Astrocyte (in vitro differentiated cells and primary cell): ENCODE data around the gene MYZAP.
A peak's percentile ranks its signal among the peaks of the same experiment; 100 is the strongest.

Experiments used
- EZH2 ChIP-seq: IDR thresholded peaks from 2 replicates; pipeline ENCODE4 v1.6.1; 2012; ENCODE audit warnings: mild to moderate bottlenecking, low read length, inconsistent platforms; ENCODE audit not compliant: insufficient read depth
- TF ChIP-seq, protein P1 (sequence below): IDR thresholded peaks from 2 replicates; pipeline ENCODE4 v1.5.1; 2011; ENCODE audit warnings: low read depth, mild to moderate bottlenecking, inconsistent platforms, low read length, moderate library complexity; ENCODE audit not compliant: insufficient read depth

DNA sequence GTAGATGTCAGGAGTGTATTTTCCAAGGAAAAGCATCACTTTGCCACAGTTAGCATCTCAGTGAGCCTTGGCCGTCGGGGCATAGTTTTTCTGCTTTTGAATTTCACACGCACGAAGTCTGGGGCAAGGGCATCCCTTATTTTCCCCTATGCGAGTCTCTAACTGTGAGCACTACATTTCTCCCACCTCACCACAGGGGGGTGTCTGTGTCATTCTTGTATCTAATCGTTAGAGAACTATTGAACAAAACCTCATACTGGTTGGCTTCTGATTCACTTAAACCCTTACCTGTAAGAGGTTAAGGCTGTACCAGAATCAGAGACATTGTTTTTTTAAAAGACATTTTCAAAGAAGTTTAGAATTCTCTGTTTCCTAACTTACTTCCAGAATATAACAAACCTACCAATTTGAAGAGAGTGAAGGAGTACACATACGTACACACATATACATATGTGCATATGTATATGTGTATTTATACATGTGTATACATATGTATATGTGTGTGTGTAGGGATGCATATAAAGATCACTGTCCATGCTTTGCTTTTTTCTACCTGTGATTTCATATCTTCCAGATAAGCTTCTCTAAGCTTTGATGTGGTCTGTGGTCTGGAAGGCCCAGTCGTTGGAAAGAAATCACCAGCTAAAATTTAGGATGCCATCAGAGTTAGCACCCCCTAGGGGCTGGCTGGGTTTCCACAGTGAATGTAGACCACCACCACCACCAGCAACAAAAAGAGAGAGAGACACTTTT, 49.4 kb downstream of the MYZAP start:
- TF ChIP-seq, protein P1, sequence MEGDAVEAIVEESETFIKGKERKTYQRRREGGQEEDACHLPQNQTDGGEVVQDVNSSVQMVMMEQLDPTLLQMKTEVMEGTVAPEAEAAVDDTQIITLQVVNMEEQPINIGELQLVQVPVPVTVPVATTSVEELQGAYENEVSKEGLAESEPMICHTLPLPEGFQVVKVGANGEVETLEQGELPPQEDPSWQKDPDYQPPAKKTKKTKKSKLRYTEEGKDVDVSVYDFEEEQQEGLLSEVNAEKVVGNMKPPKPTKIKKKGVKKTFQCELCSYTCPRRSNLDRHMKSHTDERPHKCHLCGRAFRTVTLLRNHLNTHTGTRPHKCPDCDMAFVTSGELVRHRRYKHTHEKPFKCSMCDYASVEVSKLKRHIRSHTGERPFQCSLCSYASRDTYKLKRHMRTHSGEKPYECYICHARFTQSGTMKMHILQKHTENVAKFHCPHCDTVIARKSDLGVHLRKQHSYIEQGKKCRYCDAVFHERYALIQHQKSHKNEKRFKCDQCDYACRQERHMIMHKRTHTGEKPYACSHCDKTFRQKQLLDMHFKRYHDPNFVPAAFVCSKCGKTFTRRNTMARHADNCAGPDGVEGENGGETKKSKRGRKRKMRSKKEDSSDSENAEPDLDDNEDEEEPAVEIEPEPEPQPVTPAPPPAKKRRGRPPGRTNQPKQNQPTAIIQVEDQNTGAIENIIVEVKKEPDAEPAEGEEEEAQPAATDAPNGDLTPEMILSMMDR: peak; percentile 46
- TF ChIP-seq EZH2: no peak
